ENCODE measurements around the gene TLK1. TPM values are rescaled to one million over a fixed set of nuclear protein-coding genes. Genes with fewer than 3 reads are reported as not detected.

The TLK1 gene
- total RNA-seq, 2 donors from 2014 or later = 31.5 to 31.8 TPM

DNA sequence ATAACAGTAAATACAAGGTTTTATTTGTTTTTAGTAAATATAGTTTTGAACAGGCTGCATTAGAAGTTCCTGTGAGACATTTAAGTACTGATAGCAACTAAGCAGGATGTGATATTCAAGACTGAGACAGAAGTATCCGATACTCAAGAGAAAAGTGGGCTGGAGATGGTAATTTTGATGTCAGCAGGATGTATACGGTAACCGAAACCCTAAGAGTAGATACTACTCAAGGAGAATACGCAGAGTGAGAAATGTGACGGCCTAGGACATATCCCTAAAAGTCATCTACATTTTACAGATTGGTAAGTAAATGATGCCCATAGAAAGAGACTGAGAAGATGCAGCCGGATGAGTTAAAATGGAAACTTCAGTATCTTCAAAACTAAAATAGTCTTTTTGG, 116.3 kb downstream of the TLK1 start:
- intact Hi-C loops (cut with DNase I) = no loop called here
- DNase-seq (no peak), ATAC-seq (no peak)

DNA sequence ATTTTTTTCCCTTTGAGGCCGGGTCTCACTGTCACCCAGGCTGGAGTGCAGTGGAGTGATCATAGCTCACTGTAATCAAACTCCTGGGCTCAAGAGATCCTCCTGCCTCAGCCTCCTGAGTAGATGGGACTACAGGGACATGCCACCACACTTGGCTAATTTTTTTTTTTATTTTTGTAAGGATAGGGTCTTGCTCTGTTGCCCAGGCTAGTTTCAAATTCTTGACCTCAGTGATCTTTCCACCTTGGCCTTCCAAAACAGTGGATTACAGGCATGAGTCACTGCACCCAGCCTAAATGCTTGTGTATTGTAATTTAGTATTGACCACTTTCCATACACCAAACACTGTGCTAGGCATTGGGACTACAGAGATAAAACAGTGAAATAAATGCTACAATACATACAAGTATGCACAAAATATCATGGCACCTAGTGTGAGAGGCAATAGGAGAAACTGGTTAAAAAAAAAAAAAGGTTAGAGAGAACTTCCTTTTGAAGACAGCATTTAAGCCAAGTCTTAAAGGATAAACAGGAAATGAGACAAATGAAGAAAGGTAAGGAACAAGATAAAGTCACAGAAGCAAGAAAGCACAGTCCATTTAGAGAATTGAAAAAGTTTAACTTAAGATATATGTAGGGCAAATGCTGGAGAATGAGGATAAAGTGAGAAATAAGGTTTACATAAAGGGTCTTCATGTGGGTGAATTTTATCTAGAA, 118.3 kb downstream of the TLK1 start:
- DNase-seq (no peak), ATAC-seq (no peak)
- intact Hi-C loops (cut with DNase I) = no loop called here

DNA sequence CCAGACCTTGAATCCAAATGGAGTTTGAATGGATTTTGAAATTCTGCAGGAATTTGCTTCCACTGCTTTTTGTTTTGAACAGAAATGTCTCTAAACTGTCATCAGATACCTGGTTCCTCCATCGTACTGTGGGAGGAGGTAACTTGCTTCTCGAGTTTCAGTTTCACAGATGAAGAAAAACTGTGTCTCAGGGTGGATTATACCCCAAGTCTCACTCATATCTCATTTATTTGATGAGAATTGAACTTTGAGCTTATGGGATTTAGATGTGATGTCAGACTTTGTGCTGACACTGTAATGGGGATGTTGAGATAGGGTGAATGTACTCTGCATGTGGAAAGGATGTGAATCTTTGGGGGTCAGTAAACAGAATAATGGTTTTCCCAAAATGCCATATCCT, 124.2 kb downstream of the TLK1 start:
- no peak for DNase-seq
- intact Hi-C loops (cut with DNase I) = no loop called here
- ATAC-seq = no peak

DNA sequence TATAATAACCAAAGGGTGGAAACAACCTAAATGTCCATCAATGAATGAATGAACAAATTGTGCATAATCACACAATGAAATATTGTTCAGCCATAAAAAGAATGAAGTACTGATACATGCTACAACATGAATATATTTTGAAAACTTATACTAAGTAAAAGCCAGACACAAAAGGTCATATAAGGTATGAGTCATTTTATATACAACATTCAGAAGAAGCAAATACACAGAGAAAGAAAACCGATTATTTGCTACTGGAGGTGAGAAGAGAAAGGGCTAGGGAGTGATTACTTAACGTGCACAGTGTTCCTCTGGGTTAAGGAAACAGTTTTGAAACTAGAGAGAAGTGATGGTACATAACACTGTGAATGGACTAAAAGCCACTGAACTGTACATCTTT, 126.4 kb downstream of the TLK1 start:
- DNase-seq (no peak), ATAC-seq (no peak)

DNA sequence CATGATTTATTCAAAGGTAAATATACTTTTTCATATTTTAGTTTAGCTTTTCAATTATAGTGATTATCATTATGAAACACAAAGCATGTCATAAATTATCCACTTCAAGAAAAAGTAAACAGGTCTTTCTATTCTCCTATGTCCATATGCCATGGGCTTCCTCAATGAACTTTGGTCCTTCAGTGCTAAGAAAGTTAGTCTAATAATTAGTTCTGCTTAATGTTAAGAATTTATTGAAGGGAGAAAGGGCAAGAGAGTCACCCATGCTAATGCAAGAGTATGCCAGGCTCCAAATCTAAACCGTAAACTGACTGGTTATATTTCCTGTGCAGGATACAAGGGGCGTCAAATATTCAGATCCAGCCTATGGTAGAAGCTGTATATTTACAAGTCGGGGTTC, 135.5 kb downstream of the TLK1 start:
- no peak for ATAC-seq
- intact Hi-C loops (cut with DNase I) = no loop called here
- no peak for DNase-seq

More for the DNA sequence above, 126.4 kb downstream of the TLK1 start:
- intact Hi-C loops (cut with DNase I) = no loop called here

DNA sequence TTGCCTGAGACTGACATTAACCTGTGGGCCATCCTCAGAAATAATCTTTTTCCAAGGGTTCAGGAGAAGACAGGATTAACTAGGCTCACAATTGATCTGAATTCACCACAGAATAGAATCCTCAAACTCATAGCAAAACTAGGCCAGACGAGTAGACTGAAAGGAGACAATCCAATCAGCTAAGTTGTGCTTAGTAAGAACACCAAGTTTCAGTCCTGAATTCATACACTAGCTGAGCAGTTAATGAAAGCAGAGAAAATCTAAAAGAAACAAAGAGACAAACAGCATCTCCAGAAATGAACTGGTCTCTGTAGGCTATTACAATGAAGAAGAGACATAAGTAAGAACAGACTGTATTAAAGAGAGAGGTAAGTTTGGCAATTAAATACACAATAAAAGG, 142.2 kb downstream of the TLK1 start:
- ATAC-seq (no peak), DNase-seq (no peak)
- intact Hi-C loops (cut with DNase I) = no loop called here

DNA sequence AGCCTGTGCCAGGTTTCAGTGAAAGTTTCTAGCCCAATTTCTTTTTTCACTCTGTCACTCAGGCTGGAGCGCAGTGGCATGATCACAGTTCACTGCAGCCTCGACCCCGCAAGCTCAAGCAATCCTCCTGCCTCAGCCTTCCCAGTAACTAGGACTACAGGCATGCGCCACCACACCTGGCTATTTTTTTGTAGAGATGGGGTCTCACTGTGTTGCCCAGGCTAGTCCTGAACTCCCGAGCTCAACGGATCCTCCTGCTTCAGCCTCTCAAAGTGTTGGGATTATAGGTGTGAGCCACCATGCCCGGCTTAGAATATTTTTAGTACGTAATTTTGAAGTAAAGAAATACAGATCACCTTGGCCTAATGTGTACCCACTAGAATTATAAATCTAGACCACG, 144.6 kb downstream of the TLK1 start:
- intact Hi-C loops (cut with DNase I) = no loop called here

DNA sequence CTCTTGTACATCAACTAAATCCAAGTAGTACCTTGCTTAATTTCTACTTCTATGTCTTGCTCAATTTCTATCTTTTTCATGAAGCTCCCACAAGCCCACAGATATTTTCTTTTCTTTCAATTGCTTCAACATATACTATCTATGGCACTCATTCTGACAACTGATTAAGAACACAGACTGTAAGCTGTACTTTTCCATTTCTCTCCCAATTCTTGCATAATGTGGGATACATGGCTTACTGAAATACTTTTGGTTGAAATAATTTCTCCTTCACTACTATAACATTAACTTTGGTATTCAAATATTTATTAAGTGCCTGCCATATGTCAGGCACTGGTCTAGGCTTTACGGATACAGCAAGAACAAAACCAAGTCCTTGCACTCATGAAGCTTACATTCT, 146.8 kb downstream of the TLK1 start:
- intact Hi-C loops (cut with DNase I) = no loop called here

More for the DNA sequence above, 144.6 kb downstream of the TLK1 start:
- no peak for ATAC-seq
- no peak for DNase-seq

DNA sequence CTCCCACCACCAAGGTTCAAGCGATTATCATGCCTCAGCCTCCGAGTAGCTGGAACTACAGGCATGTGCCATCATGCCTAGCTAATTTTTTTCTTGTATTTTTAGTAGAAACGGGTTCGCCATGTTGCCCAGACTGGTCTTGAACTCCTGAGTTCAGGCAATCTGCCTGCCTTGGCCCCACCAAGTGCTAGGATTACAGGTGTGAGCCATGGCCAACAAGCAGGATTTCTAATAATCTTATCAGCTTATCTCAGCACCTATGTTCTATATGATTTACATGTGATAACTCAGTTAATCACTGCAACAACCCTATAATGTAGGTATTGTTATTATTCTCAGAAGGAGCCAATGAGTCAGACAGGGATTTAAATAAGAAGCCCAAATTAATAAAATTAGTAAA, 151.3 kb downstream of the TLK1 start:
- intact Hi-C loops (cut with DNase I) = no loop called here
- DNase-seq (no peak), ATAC-seq (no peak)

More for the DNA sequence above, 146.8 kb downstream of the TLK1 start:
- no peak for DNase-seq
- no peak for ATAC-seq

DNA sequence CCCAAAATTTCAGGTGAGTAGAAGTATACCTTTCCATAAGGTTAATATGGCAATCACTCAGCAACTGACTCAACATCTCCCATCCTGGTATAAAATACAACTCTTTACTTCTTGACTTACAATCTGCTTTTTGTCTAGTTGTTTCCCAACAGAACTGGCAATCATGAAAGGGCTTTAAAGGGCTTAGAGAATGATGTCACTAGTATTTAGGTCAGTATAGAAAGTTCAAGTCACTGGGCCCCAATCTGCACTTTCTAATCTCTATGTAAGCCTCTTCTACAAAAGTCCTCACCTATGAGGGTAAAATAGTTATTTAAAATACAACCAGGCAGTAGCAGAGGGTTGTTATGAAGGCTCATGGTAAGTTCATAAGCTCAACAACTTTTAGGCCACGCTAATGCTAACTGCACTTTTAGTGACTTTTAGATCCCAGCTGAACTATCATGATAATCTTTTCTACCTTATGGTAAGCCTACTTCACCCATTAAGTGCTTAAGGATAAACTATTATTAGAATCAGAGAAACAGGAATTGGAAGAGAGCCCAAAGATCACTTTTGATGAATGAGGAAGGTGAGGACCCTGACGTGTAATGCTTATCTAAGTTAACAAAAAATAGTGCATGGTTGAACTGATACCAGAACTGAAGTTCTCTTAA, 152.0 kb downstream of the TLK1 start:
- ATAC-seq = no peak
- DNase-seq = no peak
- intact Hi-C loops (cut with DNase I) = no loop called here

DNA sequence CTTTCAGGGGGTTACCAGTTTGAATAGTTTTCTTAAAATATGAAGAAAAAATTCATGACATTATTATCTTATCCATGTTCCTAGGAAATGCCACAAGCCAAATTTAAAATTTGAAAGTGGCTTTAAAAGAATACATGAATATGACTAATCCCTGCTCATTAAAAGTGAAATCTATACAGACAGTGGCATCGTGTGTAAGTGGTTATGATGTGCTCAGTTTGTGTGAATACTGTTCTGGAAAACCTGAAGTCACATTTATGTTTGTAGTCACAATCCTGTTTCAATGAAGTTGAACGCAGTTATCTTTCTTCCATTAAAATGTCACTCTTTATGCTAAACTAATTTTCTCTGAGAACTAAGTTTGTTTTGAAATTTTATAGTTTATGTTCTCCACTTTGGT, 155.9 kb downstream of the TLK1 start:
- intact Hi-C loops (cut with DNase I) = no loop called here
- DNase-seq = no peak
- no peak for ATAC-seq

DNA sequence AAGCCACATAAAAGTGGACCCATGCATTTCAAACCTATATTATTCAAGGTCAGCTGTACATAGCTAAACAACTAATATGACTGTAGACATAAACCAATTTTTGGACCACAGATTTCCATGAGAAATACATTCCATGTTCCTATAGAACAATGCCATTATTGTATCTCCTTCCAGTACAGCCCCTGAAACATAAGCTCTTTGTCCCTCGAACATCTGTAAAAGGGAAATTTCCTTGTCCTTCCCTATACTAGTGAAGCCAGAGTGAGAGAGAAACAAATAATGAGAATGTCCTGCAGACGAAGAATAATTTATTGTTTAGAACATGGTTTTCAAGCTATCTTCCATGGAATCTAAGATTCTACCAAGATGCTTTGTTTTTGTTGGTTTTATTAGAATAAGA, 156.3 kb downstream of the TLK1 start:
- ATAC-seq = no peak
- DNase-seq = no peak
- intact Hi-C loops (cut with DNase I) = no loop called here

DNA sequence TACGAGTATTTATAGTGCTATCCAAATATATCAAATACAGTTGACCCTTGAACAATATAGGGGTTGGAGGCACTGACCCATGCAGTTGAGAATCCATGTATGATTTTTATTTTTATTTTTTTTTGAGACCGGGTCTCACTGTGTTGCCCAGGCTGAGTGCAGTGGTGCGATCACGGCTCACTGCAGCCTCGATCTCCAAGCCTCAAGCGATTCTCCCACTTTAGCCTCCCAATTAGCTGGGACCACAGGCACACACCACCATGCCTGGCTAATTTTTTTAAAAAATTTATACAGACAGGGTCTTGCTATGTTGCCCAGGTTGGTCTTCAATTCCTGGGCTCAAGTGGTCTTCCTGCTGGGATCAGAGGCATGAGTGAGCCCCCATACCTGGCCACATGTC, 161.0 kb downstream of the TLK1 start:
- DNase-seq = no peak
- no peak for ATAC-seq
- intact Hi-C loops (cut with DNase I) = no loop called here

DNA sequence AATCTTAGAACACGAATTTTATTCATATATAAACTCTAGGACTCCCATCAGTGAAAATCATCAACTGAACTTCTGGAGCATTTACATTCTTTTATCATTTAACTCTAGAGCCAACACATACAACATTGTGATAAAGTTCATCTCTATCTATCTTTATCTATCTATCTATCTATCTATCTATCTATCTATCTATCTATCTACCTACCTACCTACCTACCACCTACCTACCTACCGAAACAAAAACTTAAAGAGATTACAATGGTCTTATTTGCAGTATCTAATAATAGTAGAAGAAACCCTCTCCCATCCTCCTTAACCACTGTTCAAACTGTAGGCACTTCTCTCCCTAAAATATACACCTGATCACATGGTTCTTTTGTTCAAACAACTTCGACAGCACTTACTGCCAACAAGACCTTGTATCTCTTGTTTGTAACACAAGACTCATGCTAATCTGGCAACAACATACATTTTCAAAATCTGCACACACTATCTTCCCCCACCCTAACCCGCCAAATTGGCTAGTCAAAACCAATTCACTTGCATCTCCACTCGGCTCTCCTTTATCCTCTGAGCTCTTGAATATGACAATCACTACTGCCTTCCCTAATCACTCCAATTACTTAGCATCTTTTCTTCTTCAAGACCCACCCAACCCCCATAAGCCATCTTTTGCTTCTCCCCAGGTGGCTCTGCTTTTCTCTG, 162.6 kb downstream of the TLK1 start:
- intact Hi-C loops (cut with DNase I) = no loop called here
- DNase-seq = no peak
- ATAC-seq = no peak

DNA sequence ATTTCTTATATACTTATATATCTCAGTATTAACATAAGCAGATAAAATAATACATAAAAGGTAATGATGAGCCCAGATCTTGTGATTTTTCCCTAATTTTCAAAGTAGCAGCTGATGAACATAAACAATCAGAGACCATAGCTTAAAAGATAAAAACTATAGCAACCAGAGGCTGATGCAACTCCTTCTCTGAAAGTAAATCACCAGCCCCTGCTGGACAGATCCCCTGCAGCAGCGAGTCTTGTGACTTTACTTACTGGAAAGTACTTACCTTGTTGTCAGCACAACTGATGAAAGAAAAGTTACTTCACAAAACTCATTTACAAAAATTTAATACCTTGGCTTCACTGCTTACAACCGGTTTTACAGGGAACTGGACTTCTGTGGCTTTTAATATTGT, 164.4 kb downstream of the TLK1 start:
- ATAC-seq (no peak), DNase-seq (no peak)
- intact Hi-C loops (cut with DNase I) = no loop called here

DNA sequence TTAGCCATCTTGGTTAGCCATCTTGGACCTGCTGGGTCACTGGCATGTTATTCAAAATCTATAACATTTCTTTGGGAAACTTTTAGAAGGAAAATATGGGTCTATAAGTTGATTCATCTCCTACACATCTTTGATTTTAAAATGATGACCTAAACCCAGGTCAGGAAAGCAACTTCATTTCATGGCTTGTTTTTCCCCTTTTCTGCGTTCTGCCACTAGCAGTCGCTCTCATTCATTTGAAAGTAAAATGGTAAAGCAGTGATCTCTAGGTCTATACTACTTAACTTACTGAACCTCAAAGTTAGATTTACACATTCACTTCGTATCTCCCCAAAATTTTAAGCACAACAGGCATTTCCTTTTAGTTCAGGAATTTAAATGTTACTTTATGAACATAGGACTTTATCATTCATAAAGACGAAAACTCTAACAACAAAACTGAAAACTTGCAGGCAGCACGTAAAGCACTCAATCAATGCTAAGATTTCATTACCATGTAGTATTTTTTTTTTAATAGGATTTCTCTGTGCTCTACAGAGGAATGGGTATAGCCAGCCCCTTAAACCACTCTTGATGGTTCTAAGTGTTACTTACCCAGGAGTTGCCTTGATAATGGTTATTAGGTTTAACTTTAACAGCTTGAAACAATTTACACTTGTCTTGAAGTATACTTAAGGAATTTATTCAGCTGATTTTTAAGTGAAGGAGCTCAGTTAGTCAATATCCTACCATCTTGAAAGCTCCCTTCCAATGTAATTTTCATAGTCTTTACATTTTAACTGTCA, 169.1 kb downstream of the TLK1 start:
- intact Hi-C loops (cut with DNase I) = no loop called here
- no peak for DNase-seq
- no peak for ATAC-seq

DNA sequence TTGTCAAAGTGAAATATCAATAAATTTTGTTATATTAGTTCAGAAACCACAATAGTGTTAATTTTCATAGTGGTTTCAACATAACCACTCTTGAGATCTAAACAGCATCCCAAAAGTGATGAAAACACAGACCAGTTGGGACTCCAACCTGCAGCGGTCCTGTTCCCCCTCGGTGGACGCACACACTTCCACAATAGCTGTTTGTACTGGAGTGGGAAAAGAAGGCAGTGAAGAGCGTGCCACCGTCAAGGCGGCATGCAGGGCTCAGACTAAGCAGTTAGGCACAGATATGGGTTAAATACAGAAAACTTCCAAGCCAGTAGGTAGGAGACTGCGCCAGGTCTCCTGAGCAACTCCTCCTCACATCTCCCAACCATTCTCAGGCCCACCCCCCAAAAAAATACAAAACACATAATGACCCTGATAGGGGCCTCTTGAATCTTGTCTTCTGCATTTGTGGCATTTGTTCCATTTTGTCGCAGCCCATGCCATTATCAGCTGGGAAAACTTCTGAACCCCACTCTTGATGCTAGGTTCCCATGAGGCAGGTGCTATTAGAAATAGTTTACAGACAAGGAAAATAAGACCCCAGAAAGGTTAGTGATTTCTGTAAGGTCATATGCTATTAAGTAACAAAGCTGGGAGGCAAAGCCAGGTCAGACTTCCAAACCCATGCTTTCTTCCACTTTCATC, 174.0 kb downstream of the TLK1 start:
- intact Hi-C loops (cut with DNase I) = no loop called here
- no peak for DNase-seq
- no peak for ATAC-seq

DNA sequence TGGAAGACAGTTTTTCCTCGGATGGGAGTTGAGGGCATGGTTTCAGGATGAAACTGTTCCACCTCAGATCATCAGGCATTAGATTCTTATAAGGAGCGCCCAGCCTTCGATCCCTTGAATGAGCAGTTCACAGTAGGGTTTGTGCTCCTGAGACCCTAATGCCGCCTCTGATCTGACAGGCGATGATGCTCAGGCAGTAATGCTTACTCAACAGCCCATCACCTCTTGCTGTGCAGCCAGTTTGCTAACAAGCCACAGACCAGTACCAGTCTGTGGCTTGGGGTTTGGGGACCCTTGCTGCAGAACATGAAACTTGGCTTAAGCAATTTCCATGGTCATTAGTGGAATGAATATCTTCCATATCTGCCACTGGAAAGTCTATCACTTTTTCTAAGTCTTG, 175.3 kb downstream of the TLK1 start:
- intact Hi-C loops (cut with DNase I) = no loop called here
- DNase-seq = no peak
- ATAC-seq = no peak

DNA sequence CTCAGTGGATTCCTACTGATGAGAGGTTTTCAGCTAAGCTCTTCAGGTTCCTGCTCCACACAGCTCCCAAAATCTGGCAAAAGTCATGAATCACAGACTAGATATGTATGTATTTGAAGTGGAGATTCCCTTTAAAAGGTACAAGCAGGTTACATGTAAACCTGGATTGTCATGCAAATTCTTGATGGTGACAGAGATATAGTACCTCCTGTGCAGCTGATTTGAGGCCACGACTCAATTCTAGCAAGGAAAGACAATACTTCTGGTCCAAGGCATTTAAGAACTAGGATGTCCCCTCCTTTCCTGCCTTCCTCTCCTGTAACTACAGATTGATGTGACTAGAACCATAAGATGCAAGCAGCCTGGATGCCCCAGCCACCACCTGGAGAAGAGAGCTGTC, 176.6 kb downstream of the TLK1 start:
- intact Hi-C loops (cut with DNase I) = no loop called here
- DNase-seq = no peak
- no peak for ATAC-seq
